ENCODE measurements around the gene CEP78. TPM values are rescaled to one million over a fixed set of nuclear protein-coding genes. Genes with fewer than 3 reads are reported as not detected.

Gene CEP78, protein sequence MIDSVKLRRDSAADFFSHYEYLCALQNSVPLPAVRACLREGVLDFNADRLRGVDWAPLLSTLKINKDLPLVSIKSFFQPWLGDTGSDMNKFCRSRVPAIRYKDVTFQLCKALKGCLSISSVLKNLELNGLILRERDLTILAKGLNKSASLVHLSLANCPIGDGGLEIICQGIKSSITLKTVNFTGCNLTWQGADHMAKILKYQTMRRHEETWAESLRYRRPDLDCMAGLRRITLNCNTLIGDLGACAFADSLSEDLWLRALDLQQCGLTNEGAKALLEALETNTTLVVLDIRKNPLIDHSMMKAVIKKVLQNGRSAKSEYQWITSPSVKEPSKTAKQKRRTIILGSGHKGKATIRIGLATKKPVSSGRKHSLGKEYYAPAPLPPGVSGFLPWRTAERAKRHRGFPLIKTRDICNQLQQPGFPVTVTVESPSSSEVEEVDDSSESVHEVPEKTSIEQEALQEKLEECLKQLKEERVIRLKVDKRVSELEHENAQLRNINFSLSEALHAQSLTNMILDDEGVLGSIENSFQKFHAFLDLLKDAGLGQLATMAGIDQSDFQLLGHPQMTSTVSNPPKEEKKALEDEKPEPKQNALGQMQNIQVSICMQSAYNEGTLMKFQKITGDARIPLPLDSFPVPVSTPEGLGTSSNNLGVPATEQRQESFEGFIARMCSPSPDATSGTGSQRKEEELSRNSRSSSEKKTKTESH
- 10 to 100 TPM in 1 of 2 donors, 1 to 10 TPM in 1; 9.6 to 14.7 TPM for total RNA-seq
- polyA plus RNA-seq = 1 to 10 TPM; 3.8 to 4.9 TPM
- long read RNA-seq, donor 1, partial matches to known transcripts = 0 of 5 reads
- long read RNA-seq, donor 1, other reads (novel, unspliced or antisense) = 4 of 5 reads
- long read RNA-seq, donor 2, partial matches to known transcripts = 1 of 6 reads
- long read RNA-seq, donor 2, other reads (novel, unspliced or antisense) = 3 of 6 reads

DNA sequence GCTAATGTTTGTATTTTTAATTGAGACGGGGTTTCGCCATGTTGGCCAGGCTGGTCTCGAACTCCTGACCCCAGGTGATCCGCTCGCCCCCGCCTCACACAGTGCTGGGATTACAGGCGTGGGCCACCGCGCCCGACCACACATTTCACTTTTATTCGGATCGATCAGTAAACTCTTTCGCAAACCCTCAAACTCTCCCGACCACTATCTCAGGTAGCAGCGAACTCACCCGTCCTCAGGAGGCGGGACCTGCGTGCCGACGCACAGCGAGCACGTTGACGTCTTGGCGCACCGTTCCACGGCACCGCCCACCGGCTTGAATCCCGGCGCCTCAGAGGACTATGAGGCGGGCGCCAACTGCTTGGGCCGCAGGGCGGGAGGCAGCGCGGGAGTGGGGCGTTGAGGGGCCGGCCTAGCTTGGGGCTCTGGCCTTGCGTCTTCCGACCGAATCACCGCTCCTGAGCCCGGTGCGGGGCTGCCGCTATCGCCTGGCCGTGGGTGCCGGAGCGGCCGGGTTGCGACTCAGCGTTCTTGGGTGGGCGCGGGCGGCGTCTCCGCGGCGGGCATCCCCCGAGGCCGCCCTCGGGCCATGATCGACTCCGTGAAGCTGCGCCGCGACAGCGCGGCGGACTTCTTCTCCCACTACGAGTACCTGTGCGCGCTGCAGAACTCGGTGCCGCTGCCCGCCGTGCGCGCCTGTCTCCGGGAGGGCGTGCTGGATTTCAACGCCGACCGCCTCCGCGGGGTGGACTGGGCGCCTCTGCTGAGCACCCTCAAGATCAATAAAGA, at the start of gene CEP78:
Gene CEP78, plus strand, starts transcription at position 314 of the 789 bp plus-strand sequence. Its CDS starts 276 bp downstream, at position 590.
- Histone ChIP-seq H3K4me3 (ENCODE audit: low read length in 2 of 2) (peak within 1 kb of the TSS; percentile 31 to 32), H3K36me3 (ENCODE audit: control insufficient read depth in 1 of 2, insufficient read depth in 2 of 2, low read length in 1 of 2) (no peaks in the 10 kb centered on the region), H3K4me1 (ENCODE audit: control insufficient read depth in 1 of 2, insufficient read depth in 2 of 2, low read length in 2 of 2) (no peaks in the 10 kb centered on the region), H3K27me3 (ENCODE audit: control insufficient read depth in 1 of 2, insufficient read depth in 2 of 2, low read length in 1 of 2) (no peaks in the 10 kb centered on the region), H3K27ac (ENCODE audit: low read depth in 1 of 2, low read length in 2 of 2) (no peak within 1 kb of the TSS), H3K9me3 (ENCODE audit: control insufficient read depth, low read length) (no peaks in the 10 kb centered on the region)
- 0% methylated on average over 74 to 87 of the region's 87 CpGs for WGBS, 2 donors
- intact Hi-C loops (cut with DNase I) = loop anchor here in 1 of 2 donors (5.0 kb wide), 1 partner anchor 61 kb away; the partner anchor contains the start of gene PSAT1
- ATAC-seq (ENCODE audit: low FRiP score) (peak; percentile 95), DNase-seq (peak; percentile 94 to 96)

DNA sequence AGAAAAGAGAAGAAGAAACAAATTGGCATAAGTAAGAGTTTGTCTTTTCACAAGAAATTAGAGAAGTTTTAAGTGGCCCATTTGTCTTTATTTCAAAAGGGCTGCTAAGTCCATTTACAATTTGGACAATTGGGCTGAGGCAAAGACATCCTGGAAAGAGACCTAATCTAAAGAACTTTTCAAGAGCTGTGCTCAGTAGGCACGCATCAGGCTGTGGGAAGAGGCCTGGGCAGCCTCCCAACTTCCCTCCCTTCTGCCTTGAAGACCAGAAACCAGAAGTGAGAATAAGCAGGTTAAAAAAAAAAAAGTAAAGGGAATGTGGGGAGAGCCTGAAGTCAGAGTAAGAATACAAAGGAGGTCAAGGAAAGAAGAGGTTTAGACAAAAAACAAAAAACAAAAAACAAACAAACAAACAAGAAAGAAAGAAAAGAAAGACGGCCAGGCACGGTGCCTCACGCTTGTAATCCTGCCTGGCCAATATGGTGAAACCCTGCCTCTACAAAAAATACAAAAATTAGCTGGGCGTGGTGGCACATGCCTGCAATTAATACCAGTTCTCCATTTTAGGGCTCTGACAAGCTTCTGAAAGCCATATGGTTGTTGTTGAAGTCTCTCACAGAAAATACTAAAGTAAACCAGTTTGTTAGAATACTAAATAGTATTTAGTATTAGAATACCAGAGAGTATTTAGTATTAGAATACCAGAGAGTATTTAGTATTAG, 48.0 kb upstream of the CEP78 start:
- no peaks in the 10 kb centered on the region for H3K4me1 ChIP-seq (ENCODE audit: control insufficient read depth in 1 of 2, insufficient read depth in 2 of 2, low read length in 2 of 2)
- H3K4me3 ChIP-seq (ENCODE audit: low read length in 2 of 2) = no peak overlapping the region
- H3K36me3 ChIP-seq (ENCODE audit: control insufficient read depth in 1 of 2, insufficient read depth in 2 of 2, low read length in 1 of 2) = no peaks in the 10 kb centered on the region
- H3K9me3 ChIP-seq (ENCODE audit: control insufficient read depth, low read length) = no peaks in the 10 kb centered on the region
- peak in 1 of 2 donors; percentile 65 for DNase-seq
- no peak overlapping the region for H3K27ac ChIP-seq (ENCODE audit: low read depth in 1 of 2, low read length in 2 of 2)
- intact Hi-C loops (cut with DNase I) = no loop called here
- WGBS, 2 donors = 74 to 85% methylated on average over 5 of the region's 5 CpGs
- H3K27me3 ChIP-seq (ENCODE audit: control insufficient read depth in 1 of 2, insufficient read depth in 2 of 2, low read length in 1 of 2) = peaks cover 0 to 1% of the 10 kb centered on the region in 2 donors
- no peak for ATAC-seq (ENCODE audit: low FRiP score)

DNA sequence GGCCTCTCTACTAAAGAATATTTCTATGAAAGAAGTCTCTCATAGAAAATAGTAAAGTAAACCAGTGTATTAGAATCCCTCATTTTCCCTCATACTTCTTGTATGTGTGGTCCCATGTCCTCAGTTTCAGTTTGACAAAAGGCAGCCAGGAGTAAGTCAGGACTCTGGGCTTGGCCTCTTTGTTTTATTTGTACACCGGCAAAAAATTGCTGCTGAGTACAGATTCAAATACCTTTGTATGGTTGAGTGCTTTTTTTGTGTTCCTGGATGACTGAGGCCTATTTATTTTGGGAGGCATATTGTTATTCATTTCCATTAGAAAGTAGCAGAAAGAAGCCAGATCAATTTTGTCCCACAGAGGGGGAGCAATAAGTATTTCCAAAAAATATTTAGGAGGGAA, 47.3 kb upstream of the CEP78 start:
- DNase-seq (no peak), ATAC-seq (ENCODE audit: low FRiP score) (no peak)
- 43 to 53% methylated on average over 1 of the region's 1 CpG for WGBS, 2 donors
- no peak overlapping the region for H3K27ac ChIP-seq (ENCODE audit: low read depth in 1 of 2, low read length in 2 of 2)
- intact Hi-C loops (cut with DNase I) = no loop called here
- H3K9me3 ChIP-seq (ENCODE audit: control insufficient read depth, low read length) = no peaks in the 10 kb centered on the region
- H3K4me3 ChIP-seq (ENCODE audit: low read length in 2 of 2) = no peak overlapping the region
- H3K27me3 ChIP-seq (ENCODE audit: control insufficient read depth in 1 of 2, insufficient read depth in 2 of 2, low read length in 1 of 2) = peaks cover 0 to 1% of the 10 kb centered on the region in 2 donors
- no peaks in the 10 kb centered on the region for H3K4me1 ChIP-seq (ENCODE audit: control insufficient read depth in 1 of 2, insufficient read depth in 2 of 2, low read length in 2 of 2)
- no peaks in the 10 kb centered on the region for H3K36me3 ChIP-seq (ENCODE audit: control insufficient read depth in 1 of 2, insufficient read depth in 2 of 2, low read length in 1 of 2)

DNA sequence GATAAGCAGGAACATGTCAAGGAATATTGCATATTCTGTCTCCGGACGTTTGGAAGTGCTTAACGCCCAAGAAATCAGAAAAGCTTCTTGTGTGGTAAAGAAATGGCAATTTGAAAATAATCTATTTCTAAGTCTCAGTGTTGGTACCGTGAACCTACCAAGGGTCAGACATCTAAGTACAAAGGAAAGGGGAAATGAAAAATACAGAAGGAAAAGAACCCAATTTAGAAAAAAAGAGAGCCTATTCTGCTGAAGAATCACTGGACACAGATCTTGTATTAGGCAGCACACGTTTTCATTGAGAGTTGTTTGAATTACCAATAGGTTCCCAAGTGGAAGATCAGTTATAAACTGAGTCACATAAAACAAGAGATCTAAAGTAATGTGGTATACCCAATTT, 46.9 kb upstream of the CEP78 start:
- no peak for DNase-seq
- ATAC-seq (ENCODE audit: low FRiP score) = no peak
- 76 to 78% methylated on average over 5 of the region's 5 CpGs for WGBS, 2 donors
- no peaks in the 10 kb centered on the region for H3K9me3 ChIP-seq (ENCODE audit: control insufficient read depth, low read length)
- H3K27ac ChIP-seq (ENCODE audit: low read depth in 1 of 2, low read length in 2 of 2) = no peak overlapping the region
- H3K27me3 ChIP-seq (ENCODE audit: control insufficient read depth in 1 of 2, insufficient read depth in 2 of 2, low read length in 1 of 2) = peaks cover 0 to 1% of the 10 kb centered on the region in 2 donors
- no peaks in the 10 kb centered on the region for H3K36me3 ChIP-seq (ENCODE audit: control insufficient read depth in 1 of 2, insufficient read depth in 2 of 2, low read length in 1 of 2)
- no peak overlapping the region for H3K4me3 ChIP-seq (ENCODE audit: low read length in 2 of 2)
- H3K4me1 ChIP-seq (ENCODE audit: control insufficient read depth in 1 of 2, insufficient read depth in 2 of 2, low read length in 2 of 2) = no peaks in the 10 kb centered on the region
- intact Hi-C loops (cut with DNase I) = no loop called here

DNA sequence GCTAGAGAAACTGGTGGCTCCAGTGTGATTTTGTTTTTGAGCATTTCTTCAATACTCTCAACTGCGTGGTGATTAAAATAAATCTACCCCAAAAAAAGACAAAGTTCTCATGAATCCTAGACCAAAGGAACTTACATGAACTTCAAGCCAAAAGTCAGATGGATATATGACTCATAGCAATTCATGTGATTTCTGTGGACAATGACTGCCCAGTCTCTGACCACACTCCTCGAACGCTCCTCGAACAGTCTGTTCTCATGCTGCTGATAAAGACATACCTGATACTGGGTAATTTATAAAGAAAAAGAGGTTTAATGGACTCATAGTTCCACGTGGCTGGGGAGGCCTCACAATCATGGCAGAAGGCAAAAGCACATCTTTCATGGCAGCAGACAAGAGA, 46.4 kb upstream of the CEP78 start:
- no peak for DNase-seq
- intact Hi-C loops (cut with DNase I) = no loop called here
- no peaks in the 10 kb centered on the region for H3K36me3 ChIP-seq (ENCODE audit: control insufficient read depth in 1 of 2, insufficient read depth in 2 of 2, low read length in 1 of 2)
- H3K4me3 ChIP-seq (ENCODE audit: low read length in 2 of 2) = no peak overlapping the region
- WGBS, 2 donors = 62 to 72% methylated on average over 5 of the region's 5 CpGs
- no peaks in the 10 kb centered on the region for H3K9me3 ChIP-seq (ENCODE audit: control insufficient read depth, low read length)
- no peaks in the 10 kb centered on the region for H3K4me1 ChIP-seq (ENCODE audit: control insufficient read depth in 1 of 2, insufficient read depth in 2 of 2, low read length in 2 of 2)
- H3K27me3 ChIP-seq (ENCODE audit: control insufficient read depth in 1 of 2, insufficient read depth in 2 of 2, low read length in 1 of 2) = peaks cover 0 to 1% of the 10 kb centered on the region in 2 donors
- no peak for ATAC-seq (ENCODE audit: low FRiP score)
- H3K27ac ChIP-seq (ENCODE audit: low read depth in 1 of 2, low read length in 2 of 2) = no peak overlapping the region

DNA sequence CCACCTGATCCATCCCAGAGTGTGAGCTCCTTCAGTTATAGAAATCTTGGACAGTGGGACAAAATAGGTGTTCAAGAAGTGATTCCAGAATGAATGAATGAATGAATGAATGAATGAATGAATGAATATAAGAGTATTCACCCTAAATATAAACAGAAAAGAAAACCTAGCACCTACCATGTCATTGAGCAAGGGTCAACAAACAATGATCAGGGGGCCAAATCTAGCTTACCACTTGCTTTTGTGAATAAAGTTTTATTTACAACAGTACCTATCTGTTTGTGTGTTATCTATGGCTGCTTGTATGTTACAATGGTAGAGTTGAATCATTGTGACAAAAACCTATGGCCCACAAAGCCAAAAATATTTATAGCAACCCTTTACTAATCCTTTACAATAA, 43.9 kb upstream of the CEP78 start:
- Histone ChIP-seq H3K27me3 (ENCODE audit: control insufficient read depth in 1 of 2, insufficient read depth in 2 of 2, low read length in 1 of 2) (peaks cover 0 to 1% of the 10 kb centered on the region in 2 donors), H3K4me3 (ENCODE audit: low read length in 2 of 2) (no peak overlapping the region), H3K4me1 (ENCODE audit: control insufficient read depth in 1 of 2, insufficient read depth in 2 of 2, low read length in 2 of 2) (no peaks in the 10 kb centered on the region), H3K36me3 (ENCODE audit: control insufficient read depth in 1 of 2, insufficient read depth in 2 of 2, low read length in 1 of 2) (no peaks in the 10 kb centered on the region), H3K27ac (ENCODE audit: low read depth in 1 of 2, low read length in 2 of 2) (no peak overlapping the region), H3K9me3 (ENCODE audit: control insufficient read depth, low read length) (no peaks in the 10 kb centered on the region)
- ATAC-seq (ENCODE audit: low FRiP score) (no peak), DNase-seq (no peak)
- intact Hi-C loops (cut with DNase I) = no loop called here

DNA sequence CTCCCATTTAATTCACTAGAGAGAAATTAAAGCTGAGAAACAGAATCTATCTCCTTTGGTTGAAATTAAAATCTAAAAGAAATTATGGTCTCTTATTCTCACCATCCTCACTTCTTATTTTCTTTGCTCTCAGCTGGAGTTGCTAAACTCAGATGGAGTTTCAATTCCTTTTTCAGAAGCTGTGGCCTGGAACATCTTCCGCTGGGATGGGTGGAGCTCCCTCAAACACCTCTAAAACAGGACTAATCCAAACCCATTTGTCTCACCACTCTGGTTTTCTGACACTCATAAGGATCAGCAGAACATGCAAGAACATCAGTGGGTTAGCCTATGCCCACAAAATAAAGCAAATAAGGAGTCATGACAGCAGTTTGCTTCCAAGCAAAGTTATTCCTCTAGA, 39.6 kb upstream of the CEP78 start:
- Histone ChIP-seq H3K4me1 (ENCODE audit: control insufficient read depth in 1 of 2, insufficient read depth in 2 of 2, low read length in 2 of 2) (no peaks in the 10 kb centered on the region), H3K9me3 (ENCODE audit: control insufficient read depth, low read length) (no peaks in the 10 kb centered on the region), H3K4me3 (ENCODE audit: low read length in 2 of 2) (no peak overlapping the region), H3K36me3 (ENCODE audit: control insufficient read depth in 1 of 2, insufficient read depth in 2 of 2, low read length in 1 of 2) (no peaks in the 10 kb centered on the region), H3K27ac (ENCODE audit: low read depth in 1 of 2, low read length in 2 of 2) (no peak overlapping the region), H3K27me3 (ENCODE audit: control insufficient read depth in 1 of 2, insufficient read depth in 2 of 2, low read length in 1 of 2) (peaks cover 0 to 1% of the 10 kb centered on the region in 2 donors)
- DNase-seq (no peak), ATAC-seq (ENCODE audit: low FRiP score) (no peak)
- intact Hi-C loops (cut with DNase I) = no loop called here
- WGBS, 2 donors = 92 to 95% methylated on average over 1 of the region's 1 CpG
